ENCODE measurements around the gene DOCK10.

DNA sequence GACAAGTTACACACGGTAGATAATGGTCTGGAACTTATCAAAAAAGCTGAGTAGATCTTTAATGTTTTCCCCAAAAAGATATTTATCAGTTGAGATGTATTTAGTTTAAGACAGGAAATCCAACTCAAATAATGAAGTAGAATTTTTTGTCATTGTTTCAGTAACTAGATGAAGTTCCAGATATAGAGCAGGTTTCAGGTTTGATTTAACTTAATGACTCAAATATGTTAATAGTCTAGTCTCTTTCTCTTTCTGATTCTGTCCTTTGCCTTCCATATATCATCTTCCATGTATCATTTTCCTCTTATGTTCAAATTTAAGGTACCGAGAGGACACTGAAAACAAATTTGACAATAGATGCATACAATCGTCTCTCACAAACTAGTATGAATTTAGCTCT is 23.6 kb upstream of the DOCK10 start:
- TF ChIP-seq, protein P1, sequence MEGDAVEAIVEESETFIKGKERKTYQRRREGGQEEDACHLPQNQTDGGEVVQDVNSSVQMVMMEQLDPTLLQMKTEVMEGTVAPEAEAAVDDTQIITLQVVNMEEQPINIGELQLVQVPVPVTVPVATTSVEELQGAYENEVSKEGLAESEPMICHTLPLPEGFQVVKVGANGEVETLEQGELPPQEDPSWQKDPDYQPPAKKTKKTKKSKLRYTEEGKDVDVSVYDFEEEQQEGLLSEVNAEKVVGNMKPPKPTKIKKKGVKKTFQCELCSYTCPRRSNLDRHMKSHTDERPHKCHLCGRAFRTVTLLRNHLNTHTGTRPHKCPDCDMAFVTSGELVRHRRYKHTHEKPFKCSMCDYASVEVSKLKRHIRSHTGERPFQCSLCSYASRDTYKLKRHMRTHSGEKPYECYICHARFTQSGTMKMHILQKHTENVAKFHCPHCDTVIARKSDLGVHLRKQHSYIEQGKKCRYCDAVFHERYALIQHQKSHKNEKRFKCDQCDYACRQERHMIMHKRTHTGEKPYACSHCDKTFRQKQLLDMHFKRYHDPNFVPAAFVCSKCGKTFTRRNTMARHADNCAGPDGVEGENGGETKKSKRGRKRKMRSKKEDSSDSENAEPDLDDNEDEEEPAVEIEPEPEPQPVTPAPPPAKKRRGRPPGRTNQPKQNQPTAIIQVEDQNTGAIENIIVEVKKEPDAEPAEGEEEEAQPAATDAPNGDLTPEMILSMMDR (IDR thresholded peaks at IDR 0.05) = no peak
- no peak for TF ChIP-seq POLR2A (IDR thresholded peaks at IDR 0.05)

All from uterus (tissue), 2 donors.